Measurements from ENCODE around the gene BBX.

GRCh38 chr3:107683447-107683846 lies 160.7 kb downstream of the BBX start:
- TF ChIP-seq CTCF (IDR thresholded peaks at IDR 0.05) (no peak), MAX (CRISPR knock-in tag; IDR thresholded peaks at IDR 0.05) (no peak), USF1 (CRISPR knock-in tag; IDR thresholded peaks at IDR 0.05) (no peak), ATF2 (CRISPR knock-in tag; IDR thresholded peaks at IDR 0.05; ENCODE audit: borderline replicate concordance, low read depth) (no peak), HMGXB4 (CRISPR knock-in tag; IDR thresholded peaks at IDR 0.05) (no peak), TEAD4 (CRISPR knock-in tag; IDR thresholded peaks at IDR 0.05) (no peak), IRF1 (CRISPR knock-in tag; IDR thresholded peaks at IDR 0.05) (no peak)

Measured in WTC11 (cell line).